ENCODE results near the gene PROS1. TPM values are rescaled to one million over a fixed set of nuclear protein-coding genes. Genes with fewer than 3 reads are reported as not detected.

The PROS1 gene
- polyA plus RNA-seq, 1 donor from 2014 or later = 2.8 TPM

DNA sequence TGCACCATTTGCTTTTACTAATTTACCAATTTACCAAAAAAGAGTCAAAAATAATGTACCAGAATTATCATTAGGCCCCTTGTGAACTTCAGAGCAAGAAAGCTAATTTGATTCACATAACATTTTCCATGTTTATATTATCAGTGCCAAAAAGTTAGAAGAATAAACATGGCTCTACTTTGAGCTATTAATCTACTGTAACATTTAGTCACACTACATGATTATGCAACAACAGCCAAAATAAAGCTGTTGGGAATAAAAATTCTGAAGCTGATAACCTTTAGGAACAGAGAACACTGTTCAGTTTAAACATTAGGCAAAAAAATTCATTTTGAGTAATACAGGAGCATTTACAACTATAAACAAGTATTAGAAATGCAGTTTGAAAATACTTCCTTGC is 63.6 kb downstream of the PROS1 start:
- no peaks in the 10 kb centered on the region for H4K20me1 ChIP-seq (ENCODE audit: insufficient read depth)
- H3K9ac ChIP-seq (ENCODE audit: low read length) = no peak overlapping the region
- H3K4me2 ChIP-seq (ENCODE audit: low read length) = no peak overlapping the region
- no peaks in the 10 kb centered on the region for H3F3A ChIP-seq (ENCODE audit: insufficient read depth, low read length, poor library complexity, severe bottlenecking)
- H3K36me3 ChIP-seq (ENCODE audit: insufficient read depth, low read length) = no peaks in the 10 kb centered on the region
- H2AFZ ChIP-seq (ENCODE audit: low read depth, low read length) = no peak overlapping the region
- no peaks in the 10 kb centered on the region for H3K9me2 ChIP-seq (ENCODE audit: insufficient read depth, low read length)
- H3K79me2 ChIP-seq (replicated peaks; ENCODE audit: insufficient read depth, low read length) = no peaks in the 10 kb centered on the region
- no peaks in the 10 kb centered on the region for H3K9me3 ChIP-seq (ENCODE audit: low read length)
- no peak overlapping the region for H3K27ac ChIP-seq (ENCODE audit: low read length)
- H3K27me3 ChIP-seq (ENCODE audit: insufficient read depth, low read depth, low read length) = no peaks in the 10 kb centered on the region
- no peak overlapping the region for H3K4me3 ChIP-seq (ENCODE audit: low read length)
- TF ChIP-seq RAD21 (conservative IDR thresholded peaks at IDR 0.05) = no peak

DNA sequence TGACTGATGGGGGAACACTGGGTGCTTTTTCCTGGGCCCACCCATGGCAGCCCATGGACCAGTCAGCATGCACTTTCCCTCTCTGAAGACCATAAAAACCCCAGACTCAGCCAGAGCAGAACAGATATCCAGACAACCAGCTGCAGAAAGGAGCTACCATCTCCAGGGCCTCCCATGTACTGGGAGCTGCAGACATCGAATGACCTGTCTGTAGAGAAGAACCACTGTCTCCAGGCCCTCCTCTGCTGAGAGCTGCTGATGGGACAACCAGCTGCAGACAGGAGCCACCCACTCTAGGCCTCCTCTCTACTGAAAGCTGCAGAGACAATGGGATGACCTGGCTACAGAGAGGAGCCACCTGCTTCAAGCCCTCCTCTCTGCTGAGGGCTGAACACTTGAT is 66.6 kb downstream of the PROS1 start:
- Histone ChIP-seq H3K79me2 (replicated peaks; ENCODE audit: insufficient read depth, low read length) (no peaks in the 10 kb centered on the region), H3K27me3 (ENCODE audit: insufficient read depth, low read depth, low read length) (no peaks in the 10 kb centered on the region), H3K4me2 (ENCODE audit: low read length) (no peak overlapping the region), H2AFZ (ENCODE audit: low read depth, low read length) (no peak overlapping the region), H3K27ac (ENCODE audit: low read length) (no peak overlapping the region), H4K20me1 (ENCODE audit: insufficient read depth) (no peaks in the 10 kb centered on the region), H3K9me3 (ENCODE audit: low read length) (no peaks in the 10 kb centered on the region), H3K9me2 (ENCODE audit: insufficient read depth, low read length) (no peaks in the 10 kb centered on the region), H3F3A (ENCODE audit: insufficient read depth, low read length, poor library complexity, severe bottlenecking) (no peaks in the 10 kb centered on the region), H3K9ac (ENCODE audit: low read length) (no peak overlapping the region), H3K4me3 (ENCODE audit: low read length) (no peak overlapping the region), H3K36me3 (ENCODE audit: insufficient read depth, low read length) (no peaks in the 10 kb centered on the region)
- TF ChIP-seq MXI1 (conservative IDR thresholded peaks at IDR 0.05; ENCODE audit: poor library complexity, severe bottlenecking) = no peak
- no peak for TF ChIP-seq POLR2AphosphoS5 (IDR thresholded peaks at IDR 0.05)
- TF ChIP-seq, protein P1, sequence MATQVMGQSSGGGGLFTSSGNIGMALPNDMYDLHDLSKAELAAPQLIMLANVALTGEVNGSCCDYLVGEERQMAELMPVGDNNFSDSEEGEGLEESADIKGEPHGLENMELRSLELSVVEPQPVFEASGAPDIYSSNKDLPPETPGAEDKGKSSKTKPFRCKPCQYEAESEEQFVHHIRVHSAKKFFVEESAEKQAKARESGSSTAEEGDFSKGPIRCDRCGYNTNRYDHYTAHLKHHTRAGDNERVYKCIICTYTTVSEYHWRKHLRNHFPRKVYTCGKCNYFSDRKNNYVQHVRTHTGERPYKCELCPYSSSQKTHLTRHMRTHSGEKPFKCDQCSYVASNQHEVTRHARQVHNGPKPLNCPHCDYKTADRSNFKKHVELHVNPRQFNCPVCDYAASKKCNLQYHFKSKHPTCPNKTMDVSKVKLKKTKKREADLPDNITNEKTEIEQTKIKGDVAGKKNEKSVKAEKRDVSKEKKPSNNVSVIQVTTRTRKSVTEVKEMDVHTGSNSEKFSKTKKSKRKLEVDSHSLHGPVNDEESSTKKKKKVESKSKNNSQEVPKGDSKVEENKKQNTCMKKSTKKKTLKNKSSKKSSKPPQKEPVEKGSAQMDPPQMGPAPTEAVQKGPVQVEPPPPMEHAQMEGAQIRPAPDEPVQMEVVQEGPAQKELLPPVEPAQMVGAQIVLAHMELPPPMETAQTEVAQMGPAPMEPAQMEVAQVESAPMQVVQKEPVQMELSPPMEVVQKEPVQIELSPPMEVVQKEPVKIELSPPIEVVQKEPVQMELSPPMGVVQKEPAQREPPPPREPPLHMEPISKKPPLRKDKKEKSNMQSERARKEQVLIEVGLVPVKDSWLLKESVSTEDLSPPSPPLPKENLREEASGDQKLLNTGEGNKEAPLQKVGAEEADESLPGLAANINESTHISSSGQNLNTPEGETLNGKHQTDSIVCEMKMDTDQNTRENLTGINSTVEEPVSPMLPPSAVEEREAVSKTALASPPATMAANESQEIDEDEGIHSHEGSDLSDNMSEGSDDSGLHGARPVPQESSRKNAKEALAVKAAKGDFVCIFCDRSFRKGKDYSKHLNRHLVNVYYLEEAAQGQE (IDR thresholded peaks at IDR 0.05; ENCODE audit: borderline replicate concordance) = no peak
- no peak for TF ChIP-seq EZH2 (IDR thresholded peaks at IDR 0.05; ENCODE audit: borderline replicate concordance, insufficient read depth, low read length, poor library complexity, severe bottlenecking)

DNA sequence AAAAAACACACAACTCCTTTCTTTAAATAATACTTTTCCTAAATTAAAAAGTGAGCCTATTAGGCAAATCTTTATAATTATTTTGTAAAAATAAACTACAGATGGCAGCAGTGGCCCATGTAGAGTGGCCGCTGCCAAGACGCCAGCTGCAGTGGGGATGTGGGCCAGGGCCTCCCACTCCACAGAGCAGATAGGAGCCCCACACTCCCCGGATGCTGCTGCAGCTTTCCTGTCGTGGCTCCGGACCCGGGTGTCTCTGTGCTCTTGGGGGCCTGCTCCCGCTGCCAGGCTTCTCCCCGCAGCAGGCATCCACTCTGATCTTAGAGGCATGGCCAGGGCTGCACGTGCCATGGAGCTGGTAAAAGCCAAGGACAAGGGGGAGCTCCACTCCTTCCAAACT is 67.5 kb downstream of the PROS1 start:
- no peaks in the 10 kb centered on the region for H3F3A ChIP-seq (ENCODE audit: insufficient read depth, low read length, poor library complexity, severe bottlenecking)
- H3K9ac ChIP-seq (ENCODE audit: low read length) = no peak overlapping the region
- H3K4me3 ChIP-seq (ENCODE audit: low read length) = no peak overlapping the region
- no peaks in the 10 kb centered on the region for H3K27me3 ChIP-seq (ENCODE audit: insufficient read depth, low read depth, low read length)
- H3K27ac ChIP-seq (ENCODE audit: low read length) = no peak overlapping the region
- no peaks in the 10 kb centered on the region for H3K36me3 ChIP-seq (ENCODE audit: insufficient read depth, low read length)
- TF ChIP-seq, protein P2, sequence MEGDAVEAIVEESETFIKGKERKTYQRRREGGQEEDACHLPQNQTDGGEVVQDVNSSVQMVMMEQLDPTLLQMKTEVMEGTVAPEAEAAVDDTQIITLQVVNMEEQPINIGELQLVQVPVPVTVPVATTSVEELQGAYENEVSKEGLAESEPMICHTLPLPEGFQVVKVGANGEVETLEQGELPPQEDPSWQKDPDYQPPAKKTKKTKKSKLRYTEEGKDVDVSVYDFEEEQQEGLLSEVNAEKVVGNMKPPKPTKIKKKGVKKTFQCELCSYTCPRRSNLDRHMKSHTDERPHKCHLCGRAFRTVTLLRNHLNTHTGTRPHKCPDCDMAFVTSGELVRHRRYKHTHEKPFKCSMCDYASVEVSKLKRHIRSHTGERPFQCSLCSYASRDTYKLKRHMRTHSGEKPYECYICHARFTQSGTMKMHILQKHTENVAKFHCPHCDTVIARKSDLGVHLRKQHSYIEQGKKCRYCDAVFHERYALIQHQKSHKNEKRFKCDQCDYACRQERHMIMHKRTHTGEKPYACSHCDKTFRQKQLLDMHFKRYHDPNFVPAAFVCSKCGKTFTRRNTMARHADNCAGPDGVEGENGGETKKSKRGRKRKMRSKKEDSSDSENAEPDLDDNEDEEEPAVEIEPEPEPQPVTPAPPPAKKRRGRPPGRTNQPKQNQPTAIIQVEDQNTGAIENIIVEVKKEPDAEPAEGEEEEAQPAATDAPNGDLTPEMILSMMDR (IDR thresholded peaks at IDR 0.05; ENCODE audit: poor library complexity, severe bottlenecking) = no peak
- TF ChIP-seq TAF1 (IDR thresholded peaks at IDR 0.05; ENCODE audit: low read depth) = no peak
- TF ChIP-seq MXI1 (conservative IDR thresholded peaks at IDR 0.05; ENCODE audit: poor library complexity, severe bottlenecking) = no peak
- TF ChIP-seq, protein P1 (IDR thresholded peaks at IDR 0.05; ENCODE audit: borderline replicate concordance) = no peak
- TF ChIP-seq SMC3 (conservative IDR thresholded peaks at IDR 0.05; ENCODE audit: poor library complexity) = no peak
- TF ChIP-seq EZH2 (IDR thresholded peaks at IDR 0.05; ENCODE audit: borderline replicate concordance, insufficient read depth, low read length, poor library complexity, severe bottlenecking) = no peak
- no peak for TF ChIP-seq POLR2AphosphoS5 (IDR thresholded peaks at IDR 0.05)
- no peak for TF ChIP-seq RAD21 (conservative IDR thresholded peaks at IDR 0.05)
- TF ChIP-seq EP300 (conservative IDR thresholded peaks at IDR 0.05; ENCODE audit: poor library complexity, severe bottlenecking) = no peak
- H3K9me2 ChIP-seq (ENCODE audit: insufficient read depth, low read length) = no peaks in the 10 kb centered on the region
- no peaks in the 10 kb centered on the region for H3K79me2 ChIP-seq (replicated peaks; ENCODE audit: insufficient read depth, low read length)
- H2AFZ ChIP-seq (ENCODE audit: low read depth, low read length) = no peak overlapping the region
- H4K20me1 ChIP-seq (ENCODE audit: insufficient read depth) = no peaks in the 10 kb centered on the region
- H3K9me3 ChIP-seq (ENCODE audit: low read length) = no peaks in the 10 kb centered on the region
- H3K4me2 ChIP-seq (ENCODE audit: low read length) = no peak overlapping the region

Data from neural cell (in vitro differentiated cells).